Left ventricle myocardium inferior (tissue), 1 donor: ENCODE results near the gene PTPRG. TPM values are rescaled to one million over a fixed set of nuclear protein-coding genes. Genes with fewer than 3 reads are reported as not detected.

Source experiments
- DNase-seq: peaks from one replicate; pipeline ENCODE4 v3.0.0-alpha.2; 2020
- H3K27ac ChIP-seq: fragments of 200-600 bp; replicated peaks from 2 replicates; pipeline ENCODE4 v1.8.0; 2021
- H3K27me3 ChIP-seq: fragments of 200-600 bp; 2 replicates; pipeline ENCODE4 v1.8.0; 2021; ENCODE audit warnings: low read depth
- H3K36me3 ChIP-seq: fragments of 200-600 bp; 2 replicates; pipeline ENCODE4 v1.8.0; 2021
- H3K4me1 ChIP-seq: fragments of 200-600 bp; 2 replicates; pipeline ENCODE4 v1.8.0; 2021
- H3K4me3 ChIP-seq: fragments of 200-600 bp; 2 replicates; pipeline ENCODE4 v1.8.0; 2021; ENCODE audit warnings: mild to moderate bottlenecking, moderate library complexity
- H3K9me3 ChIP-seq: fragments of 200-600 bp; replicated peaks from 2 replicates; pipeline ENCODE4 v1.8.0; 2021
- CTCF ChIP-seq: fragments of 200-600 bp; IDR thresholded peaks from 2 replicates; pipeline ENCODE4 v1.8.0; 2021; ENCODE audit warnings: antibody characterized with exemption, mild to moderate bottlenecking, borderline replicate concordance
- intact Hi-C: fragments of 100-400 bp; cut with micrococcal nuclease; formaldehyde crosslinking; loops from one replicate; pipeline ENCODE4 v1.11.0; 2022
- total RNA-seq: library from RNA; stranded (reverse); fragmentation: NEBNext Ultra II Directional; extraction: Animal tissue kit (Norgen Biotek cat#: 25700); gene quantifications from one replicate; pipeline ENCODE4 v1.2.1, GENCODE V29; 2021
- donor health status: DM: no; HTN: yes; CAD: no; lungs with severe emphysema.

PTPRG gene
- total RNA-seq, 1 donor from 2014 or later, result 29.6 TPM

GRCh38 chr3:62276658-62277180 is 715.3 kb downstream of the PTPRG start:
- no peaks in the 10 kb centered on the region for H3K9me3 ChIP-seq
- intact Hi-C loops, result no loop called here
- H3K36me3 ChIP-seq, result peaks cover 85% of the 10 kb centered on the region

GRCh38 chr3:62277450-62277849 is 716.1 kb downstream of the PTPRG start:
- Histone ChIP-seq H3K4me1 (peaks cover 14% of the 10 kb centered on the region), H3K36me3 (peaks cover 85% of the 10 kb centered on the region), H3K9me3 (no peaks in the 10 kb centered on the region), H3K27ac (no peak overlapping the region), H3K27me3 (no peaks in the 10 kb centered on the region), H3K4me3 (no peak overlapping the region)
- intact Hi-C loops, result no loop called here
- TF ChIP-seq CTCF, result no peak
- no peak for DNase-seq

More at GRCh38 chr3:62276658-62277180, 715.3 kb downstream of the PTPRG start:
- TF ChIP-seq CTCF, result no peak
- Histone ChIP-seq H3K27me3 (no peaks in the 10 kb centered on the region), H3K4me3 (no peak overlapping the region), H3K4me1 (peaks cover 14% of the 10 kb centered on the region), H3K27ac (no peak overlapping the region)
- DNase-seq, result no peak

GRCh38 chr3:62277986-62278385 is 716.6 kb downstream of the PTPRG start:
- peaks cover 85% of the 10 kb centered on the region for H3K36me3 ChIP-seq
- intact Hi-C loops, result no loop called here
- H3K9me3 ChIP-seq, result no peaks in the 10 kb centered on the region

GRCh38 chr3:62281726-62282125 is 720.4 kb downstream of the PTPRG start:
- H3K4me3 ChIP-seq, result no peak overlapping the region
- no peaks in the 10 kb centered on the region for H3K27me3 ChIP-seq
- H3K4me1 ChIP-seq, result peaks cover 14% of the 10 kb centered on the region
- intact Hi-C loops, result no loop called here
- peaks cover 69% of the 10 kb centered on the region for H3K36me3 ChIP-seq
- no peak overlapping the region for H3K27ac ChIP-seq
- no peak for TF ChIP-seq CTCF
- no peak for DNase-seq
- no peaks in the 10 kb centered on the region for H3K9me3 ChIP-seq

More at GRCh38 chr3:62277986-62278385, 716.6 kb downstream of the PTPRG start:
- Histone ChIP-seq H3K27ac (no peak overlapping the region), H3K4me3 (no peak overlapping the region), H3K27me3 (no peaks in the 10 kb centered on the region), H3K4me1 (peaks cover 14% of the 10 kb centered on the region)
- DNase-seq, result no peak
- TF ChIP-seq CTCF, result no peak

GRCh38 chr3:62284442-62284841 is 723.1 kb downstream of the PTPRG start:
- Histone ChIP-seq H3K4me1 (peaks cover 1% of the 10 kb centered on the region), H3K27me3 (no peaks in the 10 kb centered on the region), H3K27ac (no peak overlapping the region), H3K9me3 (no peaks in the 10 kb centered on the region), H3K4me3 (no peak overlapping the region), H3K36me3 (peaks cover 49% of the 10 kb centered on the region)
- intact Hi-C loops, result no loop called here
- TF ChIP-seq CTCF, result no peak
- no peak for DNase-seq
